H1 (cell line): ENCODE measurements around the gene TTPAL.

Experiments
- CTCF ChIP-seq, 3 experiments: IDR thresholded peaks; 1 replicate in 2 of 3; 2 replicates in 1 of 3; pipeline versions ENCODE4 v1.5.1 to v1.6.1; 2011; ENCODE audit warnings: low read length in 3 of 3, mild to moderate bottlenecking in 3 of 3, inconsistent platforms in 2 of 3, low read depth in 1 of 3, moderate library complexity in 1 of 3; ENCODE audit not compliant: insufficient read depth in 1 of 3; ENCODE audit errors: control extremely low read depth in 1 of 3
- JUN ChIP-seq: IDR thresholded peaks from 2 replicates; pipeline ENCODE4 v1.6.1; 2011; ENCODE audit warnings: low read depth, mild to moderate bottlenecking, improper control_type of control experiment, low read length
- MAFK ChIP-seq: IDR thresholded peaks from 2 replicates; pipeline ENCODE4 v1.6.1; 2012; ENCODE audit warnings: low read depth, mild to moderate bottlenecking, improper control_type of control experiment, low read length
- POLR2A ChIP-seq, 2 experiments: IDR thresholded peaks; 1 replicate in 1 of 2; 2 replicates in 1 of 2; pipeline ENCODE4 v1.6.1; 2011; ENCODE audit warnings: low read depth in 2 of 2, low read length in 2 of 2, mild to moderate bottlenecking in 2 of 2; ENCODE audit errors: control extremely low read depth in 1 of 2
- POLR2AphosphoS5 ChIP-seq: IDR thresholded peaks from 2 replicates; pipeline ENCODE4 v1.6.1; 2011; ENCODE audit warnings: low read depth, low read length
- RFX5 ChIP-seq: IDR thresholded peaks from 2 replicates; pipeline ENCODE4 v1.6.1; 2011; ENCODE audit warnings: low read depth, low read length, improper control_type of control experiment, borderline replicate concordance

- TF ChIP-seq CTCF (IDR thresholded peaks at IDR 0.05; ENCODE audit: control extremely low read depth in 1 of 3, insufficient read depth in 1 of 3, low read depth in 1 of 3, low read length in 3 of 3) (no peak), POLR2A (IDR thresholded peaks at IDR 0.05; ENCODE audit: control extremely low read depth in 1 of 2, low read depth in 2 of 2, low read length in 2 of 2) (no peak), MAFK (no peak), RFX5 (no peak), JUN (no peak), POLR2AphosphoS5 (no peak)
Measured at GRCh38 chr20:44516491-44516890, 40.8 kb downstream of the TTPAL start.
